Measurements from ENCODE around the gene COL4A1. TPM values are rescaled to one million over a fixed set of nuclear protein-coding genes. Genes with fewer than 3 reads are reported as not detected.

The COL4A1 gene
- total RNA-seq, 1 donor from 2014 or later = 756 TPM

- no peaks in the 10 kb centered on the region for H3K9me3 ChIP-seq
- H3K36me3 ChIP-seq = peaks cover 89 to 93% of the 10 kb centered on the region in 2 donors
- DNase-seq (ENCODE audit: low spot score in 2 of 2) = no peak
- H3K4me1 ChIP-seq = no peaks in the 10 kb centered on the region
- no peaks in the 10 kb centered on the region for H3K27me3 ChIP-seq
- TF ChIP-seq CTCF (IDR thresholded peaks at IDR 0.05) = no peak
- intact Hi-C loops (cut with DNase I) = no loop called here
- no peak overlapping the region for H3K4me3 ChIP-seq
- no peak overlapping the region for H3K27ac ChIP-seq
Observed at GRCh38 chr13:110206185-110206584, 100.8 kb downstream of the COL4A1 start.

DNA sequence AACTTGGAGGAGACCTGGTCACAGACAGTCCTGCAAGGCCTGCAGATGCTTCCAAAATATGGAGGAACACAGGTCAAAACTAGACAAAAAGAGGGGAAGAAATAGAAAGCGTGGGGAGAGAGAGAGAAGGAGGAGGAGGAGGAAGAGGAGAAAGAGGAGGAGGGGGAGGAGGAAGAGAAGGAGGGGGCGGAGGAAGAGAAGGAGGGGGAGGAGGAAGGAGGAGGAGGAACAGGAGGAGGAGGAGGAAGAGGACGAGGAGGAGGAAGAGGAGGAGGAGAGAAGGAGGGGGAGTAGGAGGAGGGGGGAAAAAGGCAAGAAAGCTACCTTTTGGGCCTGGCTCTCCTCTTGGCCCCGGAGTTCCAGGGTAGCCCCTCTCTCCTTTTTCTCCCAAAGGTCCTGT lies 105.8 kb downstream of the COL4A1 start:
- no peak for DNase-seq (ENCODE audit: low spot score in 2 of 2)
- Histone ChIP-seq H3K36me3 (peaks cover 79 to 96% of the 10 kb centered on the region in 2 donors), H3K9me3 (no peaks in the 10 kb centered on the region), H3K27me3 (no peaks in the 10 kb centered on the region), H3K4me1 (no peaks in the 10 kb centered on the region), H3K27ac (no peak overlapping the region), H3K4me3 (no peak overlapping the region)
- intact Hi-C loops (cut with DNase I) = no loop called here
- no peak for TF ChIP-seq CTCF (IDR thresholded peaks at IDR 0.05)

GRCh38 chr13:110200276-110200870 lies 106.6 kb downstream of the COL4A1 start:
- no peak overlapping the region for H3K27ac ChIP-seq
- TF ChIP-seq CTCF (IDR thresholded peaks at IDR 0.05) = no peak
- H3K4me3 ChIP-seq = no peak overlapping the region
- H3K9me3 ChIP-seq = no peaks in the 10 kb centered on the region
- H3K4me1 ChIP-seq = no peaks in the 10 kb centered on the region
- peaks cover 76 to 96% of the 10 kb centered on the region in 2 donors for H3K36me3 ChIP-seq
- intact Hi-C loops (cut with DNase I) = no loop called here
- H3K27me3 ChIP-seq = no peaks in the 10 kb centered on the region
- DNase-seq (ENCODE audit: low spot score in 2 of 2) = peak in 1 of 2 donors; percentile 48

DNA sequence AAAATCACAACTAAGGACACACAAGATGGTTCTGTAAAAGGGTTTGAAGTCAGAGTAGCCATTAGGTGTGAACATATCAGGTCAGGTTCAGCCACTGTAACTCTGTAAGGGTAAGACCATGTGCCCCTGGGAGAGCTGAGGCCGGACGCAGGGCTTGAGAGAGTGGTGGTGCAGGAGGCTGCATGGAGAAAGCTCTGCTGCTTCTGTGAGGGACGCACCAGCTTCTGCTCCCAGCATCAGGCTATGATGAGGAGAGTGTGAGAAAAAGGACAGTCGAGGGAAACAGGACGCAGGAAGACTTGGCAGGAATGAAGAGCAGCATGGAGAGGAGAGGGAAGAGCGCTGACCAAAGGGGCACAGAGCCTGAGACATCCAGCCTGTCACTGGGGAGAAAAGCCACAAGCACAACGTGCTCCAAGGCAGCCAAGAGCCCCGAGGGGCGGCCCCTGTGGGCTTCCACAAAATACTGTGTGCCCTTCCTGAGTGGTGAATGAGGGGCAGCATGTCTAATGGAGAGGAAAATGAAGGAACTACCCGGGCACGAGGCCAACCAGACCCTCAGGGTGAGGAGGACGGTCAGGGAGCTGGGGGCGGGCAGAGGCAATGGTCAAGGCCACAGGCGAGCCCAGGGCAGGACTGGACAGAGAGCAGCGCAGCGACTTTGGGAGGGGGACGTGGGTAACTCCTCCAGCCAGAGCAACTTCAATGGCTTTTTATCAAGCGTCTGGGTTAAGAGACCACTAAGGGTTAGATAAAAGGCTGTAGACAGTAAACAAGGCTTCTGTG lies 107.7 kb downstream of the COL4A1 start:
- TF ChIP-seq CTCF (IDR thresholded peaks at IDR 0.05) = no peak
- H3K4me1 ChIP-seq = no peaks in the 10 kb centered on the region
- H3K4me3 ChIP-seq = no peak overlapping the region
- intact Hi-C loops (cut with DNase I) = no loop called here
- no peaks in the 10 kb centered on the region for H3K27me3 ChIP-seq
- DNase-seq (ENCODE audit: low spot score in 2 of 2) = peak in 1 of 2 donors; percentile 48
- H3K9me3 ChIP-seq = no peaks in the 10 kb centered on the region
- peaks cover 76 to 97% of the 10 kb centered on the region in 2 donors for H3K36me3 ChIP-seq
- H3K27ac ChIP-seq = no peak overlapping the region

DNA sequence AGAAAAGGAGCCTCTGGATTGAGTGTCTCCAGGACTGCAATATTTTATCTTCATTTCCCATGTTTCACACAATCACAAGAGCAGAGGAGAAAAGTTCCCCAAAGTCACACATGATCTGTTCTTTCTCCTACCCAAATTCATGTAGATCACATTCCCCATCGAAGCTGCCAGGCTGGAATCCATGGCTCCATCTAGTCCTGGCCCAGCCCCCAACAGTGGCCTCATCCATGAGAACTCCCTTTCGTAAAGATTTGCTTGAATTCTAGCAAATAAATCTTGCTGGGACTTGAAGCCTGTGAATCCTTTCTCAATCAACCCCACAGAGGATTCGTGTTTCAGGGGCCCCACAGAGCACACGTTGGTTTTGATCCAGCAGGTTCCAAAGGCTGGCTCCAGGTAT lies 109.5 kb downstream of the COL4A1 start:
- intact Hi-C loops (cut with DNase I) = no loop called here
- Histone ChIP-seq H3K27me3 (no peaks in the 10 kb centered on the region), H3K4me1 (no peaks in the 10 kb centered on the region), H3K4me3 (no peak overlapping the region), H3K36me3 (peaks cover 79 to 98% of the 10 kb centered on the region in 2 donors), H3K9me3 (no peaks in the 10 kb centered on the region), H3K27ac (peak overlapping the region in 1 of 2 donors; percentile 17)
- TF ChIP-seq CTCF (IDR thresholded peaks at IDR 0.05) = no peak
- peak in 1 of 2 donors; percentile 53 for DNase-seq (ENCODE audit: low spot score in 2 of 2)

Data from ascending aorta (tissue), 2 donors.